SK-N-SH (cell line): ENCODE data around the gene H1-8. TPM values are rescaled to one million over a fixed set of nuclear protein-coding genes. Genes with fewer than 3 reads are reported as not detected.

Experiments
- CTCF ChIA-PET: fragments of 300-600, 350-600 bp; formaldehyde crosslinking; extraction: SDS; loops from one replicate; lab custom pipeline; 2021; lab: Yijun Ruan, JAX
- POLR2A ChIA-PET: fragments of 350-600 bp; sonication (Branson Sonifier 250); formaldehyde crosslinking; extraction: SDS; loops from one replicate; lab custom pipeline; 2020; ENCODE audit warnings: antibody characterized with exemption, inconsistent platforms; lab: Yijun Ruan, JAX
- DNase-seq: peaks from one replicate; pipeline ENCODE4 v3.0.0; 2012
- H2AFZ ChIP-seq: fragments of 200-600 bp; sonication (generic); 2 replicates; pipeline ENCODE4 v1.8.1; 2016; ENCODE audit warnings: antibody characterized with exemption, mild to moderate bottlenecking, low read depth
- H3F3A ChIP-seq: fragments of 200-600 bp; sonication (generic); replicated peaks from 2 replicates; pipeline ENCODE3; 2016; ENCODE audit warnings: antibody characterized with exemption, mild to moderate bottlenecking; ENCODE audit not compliant: insufficient read depth
- H3K27ac ChIP-seq, 2 experiments: fragments of 200-500 bp in 1 of 2; fragments of 200-600 bp in 1 of 2; sonication (Bioruptor generic) in 1 of 2; sonication (generic), shearing (Covaris generic) in 1 of 2; 2 replicates each; pipeline versions ENCODE4 v1.5.1 to v1.6.1; 2014 to 2016; ENCODE audit warnings: low read depth in 2 of 2, inconsistent platforms in 1 of 2, low read length in 1 of 2, mild to moderate bottlenecking in 1 of 2, mixed read lengths in 1 of 2
- H3K27me3 ChIP-seq: fragments of 200-600 bp; sonication (generic), shearing (Covaris generic); 2 replicates; pipeline ENCODE4 v1.6.1; 2016; ENCODE audit warnings: mixed run types; ENCODE audit not compliant: insufficient read depth
- H3K36me3 ChIP-seq, 2 experiments: fragments of 200-500 bp in 1 of 2; fragments of 200-600 bp in 1 of 2; sonication (Bioruptor generic) in 1 of 2; sonication (generic) in 1 of 2; replicated peaks in 1 of 2; 2 replicates each; pipeline versions ENCODE3 to v1.5.1; 2014 to 2016; ENCODE audit warnings: low read length in 1 of 2, mild to moderate bottlenecking in 1 of 2; ENCODE audit not compliant: insufficient read depth in 2 of 2, control insufficient read depth in 1 of 2
- H3K4me1 ChIP-seq, 2 experiments: fragments of 200-500 bp in 1 of 2; fragments of 200-600 bp in 1 of 2; sonication (Bioruptor generic) in 1 of 2; sonication (generic), shearing (Covaris generic) in 1 of 2; 2 replicates each; pipeline versions ENCODE4 v1.5.1 to v1.6.1; 2014 to 2016; ENCODE audit warnings: low read depth in 1 of 2, low read length in 1 of 2, mixed run types in 1 of 2; ENCODE audit not compliant: insufficient read depth in 2 of 2, control insufficient read depth in 1 of 2
- H3K4me2 ChIP-seq: fragments of 200-600 bp; sonication (generic), shearing (Covaris generic); 2 replicates; pipeline ENCODE4 v1.6.1; 2017; ENCODE audit warnings: mixed run types
- H3K4me3 ChIP-seq, 2 experiments: fragments of 200-500 bp in 1 of 2; fragments of 200-600 bp in 1 of 2; sonication (Bioruptor generic) in 1 of 2; sonication (generic), shearing (Covaris generic) in 1 of 2; 2 replicates each; pipeline versions ENCODE4 v1.5.1 to v1.8.1; 2014 to 2016; ENCODE audit warnings: low read depth in 2 of 2, inconsistent platforms in 1 of 2, low read length in 1 of 2, mild to moderate bottlenecking in 1 of 2, mixed read lengths in 1 of 2, moderate library complexity in 1 of 2
- H3K79me2 ChIP-seq: fragments of 200-600 bp; sonication (generic); 2 replicates; pipeline ENCODE4 v1.8.1; 2017; ENCODE audit warnings: mild to moderate bottlenecking; ENCODE audit not compliant: insufficient read depth
- H3K9ac ChIP-seq: fragments of 200-600 bp; sonication (generic); 2 replicates; pipeline ENCODE4 v1.6.1; 2017; ENCODE audit warnings: mixed run types
- H3K9me2 ChIP-seq: fragments of 200-600 bp; sonication (generic); 2 replicates; pipeline ENCODE4 v1.6.1; 2017; ENCODE audit warnings: mixed run types
- H3K9me3 ChIP-seq: fragments of 200-600 bp; sonication (generic); 2 replicates; pipeline ENCODE4 v1.6.1; 2017; ENCODE audit warnings: mixed run types, mild to moderate bottlenecking, moderate library complexity
- H4K20me1 ChIP-seq: fragments of 200-600 bp; sonication (generic); 2 replicates; pipeline ENCODE4 v1.6.1; 2017; ENCODE audit warnings: mild to moderate bottlenecking, mixed run types; ENCODE audit not compliant: insufficient read depth
- CHD2 ChIP-seq: fragments of 150-350 bp; IDR thresholded peaks from 2 replicates; pipeline ENCODE4 v1.6.1; 2018; ENCODE audit warnings: low read length; ENCODE audit not compliant: partially characterized antibody
- EP300 ChIP-seq, 2 experiments: IDR thresholded peaks; 2 replicates each; pipeline versions ENCODE4 v1.4.0 to v1.6.1; 2012; ENCODE audit warnings: borderline replicate concordance in 1 of 2, low read depth in 1 of 2, low read length in 1 of 2
- FOXJ3 ChIP-seq: sonication (generic); formaldehyde crosslinking; IDR thresholded peaks from 2 replicates; pipeline ENCODE4 v1.5.1; 2020; ENCODE audit warnings: mild to moderate bottlenecking, missing genetic modification reagents
- FOXM1 ChIP-seq: IDR thresholded peaks from 2 replicates; pipeline ENCODE4 v1.4.0; 2012; ENCODE audit warnings: low read depth, mild to moderate bottlenecking
- GABPA ChIP-seq: IDR thresholded peaks from 2 replicates; pipeline ENCODE4 v1.4.0; 2012; ENCODE audit warnings: low read depth, mild to moderate bottlenecking
- IRF3 ChIP-seq: fragments of 150-350 bp; IDR thresholded peaks from 2 replicates; pipeline ENCODE4 v1.6.1; 2016; ENCODE audit warnings: mild to moderate bottlenecking, low read depth, low read length
- MAX ChIP-seq: IDR thresholded peaks from 2 replicates; pipeline ENCODE4 v1.4.0; 2012; ENCODE audit warnings: low read depth
- MEF2A ChIP-seq: IDR thresholded peaks from 2 replicates; pipeline ENCODE4 v1.4.0; 2012; ENCODE audit warnings: low read depth, borderline replicate concordance
- PBX3 ChIP-seq: IDR thresholded peaks from 2 replicates; pipeline ENCODE4; 2012
- POLR2AphosphoS5 ChIP-seq: IDR thresholded peaks from 2 replicates; pipeline ENCODE4 v1.6.1; 2012; ENCODE audit warnings: low read depth, low read length
- RCOR1 ChIP-seq: fragments of 150-350 bp; IDR thresholded peaks from 2 replicates; pipeline ENCODE4 v1.6.1; 2017; ENCODE audit warnings: antibody characterized with exemption, low read length
- RFX5 ChIP-seq: IDR thresholded peaks from 2 replicates; pipeline ENCODE4 v1.6.1; 2012; ENCODE audit warnings: mild to moderate bottlenecking, improper control_type of control experiment, low read length
- RXRA ChIP-seq: IDR thresholded peaks from 2 replicates; pipeline ENCODE4 v1.4.0; 2012; ENCODE audit warnings: low read depth, mild to moderate bottlenecking, borderline replicate concordance
- YY1 ChIP-seq: IDR thresholded peaks from 2 replicates; pipeline ENCODE4 v1.4.0; 2012; ENCODE audit warnings: low read depth, mild to moderate bottlenecking
- WGBS: methylation state at CpG from one replicate; pipeline ENCODE4 v1.1.6; 2017; ENCODE audit warnings: low lambda C conversion rate; 5-methylcytosine and 5-hydroxymethylcytosine counted together
- polyA plus RNA-seq, 3 experiments: library from polyadenylated mRNA; depleted of rRNA; stranded (reverse); fragments of >200 nt; gene quantifications; 2 replicates each; pipeline ENCODE4 v1.2.3, GENCODE V29; 2012

Gene H1-8
- polyA plus RNA-seq, 1 of the 3 experiments (the other 2 are of a cell fraction) = not detected

- Histone ChIP-seq H3K4me2 (no peak overlapping the region), H3K79me2 (no peaks in the 10 kb centered on the region), H3K9me3 (no peaks in the 10 kb centered on the region), H3K9ac (no peak overlapping the region), H4K20me1 (no peaks in the 10 kb centered on the region), H2AFZ (no peak overlapping the region), H3K36me3 (no peaks in the 10 kb centered on the region), H3K4me3 (no peak overlapping the region), H3K27me3 (no peaks in the 10 kb centered on the region), H3K9me2 (no peaks in the 10 kb centered on the region), H3F3A (no peaks in the 10 kb centered on the region), H3K4me1 (peaks cover 0 to 10% of the 10 kb centered on the region in 2 experiments; a peak in 1 of 4 replicates), H3K27ac (no peak overlapping the region)
- whole genome bisulfite sequencing = 90% methylated on average over 5 of the region's 14 CpGs
- TF ChIP-seq POLR2AphosphoS5 (no peak), MEF2A (no peak), PBX3 (no peak), FOXM1 (no peak), YY1 (no peak), RCOR1 (no peak), MAX (no peak), RFX5 (no peak), EP300 (IDR thresholded peaks at IDR 0.05; ENCODE audit: borderline replicate concordance in 1 of 2, low read depth in 1 of 2, low read length in 1 of 2) (no peak), FOXJ3 (CRISPR knock-in tag) (no peak), IRF3 (no peak), RXRA (no peak), GABPA (no peak)
- CTCF ChIA-PET = no interaction called here
- POLR2A ChIA-PET = no interaction called here
- no peak for DNase-seq
These were observed 30.5 kb downstream of the H1-8 start for GRCh38 chr3:129573493-129573892.

GRCh38 chr3:129574206-129574605 lies 31.2 kb downstream of the H1-8 start:
- Histone ChIP-seq H3F3A (no peaks in the 10 kb centered on the region), H3K9ac (no peak overlapping the region), H4K20me1 (no peaks in the 10 kb centered on the region), H3K79me2 (no peaks in the 10 kb centered on the region), H3K4me2 (no peak overlapping the region), H3K4me1 (peaks cover 0 to 10% of the 10 kb centered on the region in 2 experiments; a peak in 1 of 4 replicates), H3K27ac (no peak overlapping the region), H3K9me3 (no peaks in the 10 kb centered on the region), H3K27me3 (no peaks in the 10 kb centered on the region), H3K9me2 (no peaks in the 10 kb centered on the region), H3K36me3 (no peaks in the 10 kb centered on the region), H2AFZ (no peak overlapping the region), H3K4me3 (no peak overlapping the region)
- TF ChIP-seq CHD2 = no peak
- ChIA-PET CTCF (no interaction called here), POLR2A (no interaction called here)
- DNase-seq = no peak
- WGBS = 91% methylated on average over 7 of the region's 24 CpGs
